GM12878 (cell line): Measurements from ENCODE around the gene APLP2.

Source experiments
- CTCF ChIP-seq, 3 experiments: IDR thresholded peaks in 2 of 3; conservative IDR thresholded peaks in 1 of 3; 2 replicates each; pipeline ENCODE4 v1.5.1; 2011; ENCODE audit warnings: low read depth in 3 of 3, low read length in 3 of 3, mild to moderate bottlenecking in 3 of 3, control low read depth in 2 of 3, moderate library complexity in 2 of 3, inconsistent platforms in 1 of 3, mixed read lengths in 1 of 3; ENCODE audit not compliant: control insufficient read depth in 2 of 3, insufficient read depth in 1 of 3; ENCODE audit errors: extremely low read depth in 1 of 3
- POLR2A ChIP-seq: IDR thresholded peaks from 2 replicates; pipeline ENCODE4 v1.6.1; 2011; ENCODE audit warnings: low read depth, mild to moderate bottlenecking, low read length
- TAF1 ChIP-seq: IDR thresholded peaks from 2 replicates; pipeline ENCODE4 v1.6.1; 2011; ENCODE audit warnings: mild to moderate bottlenecking, low read depth, low read length, borderline replicate concordance
- TCF12 ChIP-seq: IDR thresholded peaks from 2 replicates; pipeline ENCODE4 v1.6.1; 2011; ENCODE audit warnings: low read depth, mild to moderate bottlenecking, low read length
- TCF7 ChIP-seq: IDR thresholded peaks from 2 replicates; pipeline ENCODE4 v1.6.1; 2014; ENCODE audit warnings: antibody characterized with exemption, borderline replicate concordance

DNA sequence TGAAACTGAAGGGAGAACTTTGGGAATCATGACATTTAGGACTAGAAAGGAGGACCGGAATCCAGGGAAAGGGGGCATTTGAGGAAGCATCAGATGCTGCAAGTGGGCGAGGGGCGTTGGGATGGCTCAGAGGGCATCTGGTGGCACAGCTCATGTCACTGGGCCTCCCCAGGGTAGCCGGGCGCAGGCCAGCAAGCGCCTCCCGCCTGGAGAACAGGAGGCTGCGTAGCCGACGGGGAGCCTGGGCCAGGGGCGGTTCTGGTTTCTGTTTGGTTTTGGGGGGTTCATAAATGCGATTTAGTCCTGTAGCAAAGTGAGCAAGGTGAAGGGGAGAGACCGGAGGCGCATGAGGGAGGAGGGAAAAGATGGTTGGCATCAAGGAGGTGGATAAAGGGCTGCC lies 89.4 kb downstream of the APLP2 start:
- TF ChIP-seq CTCF (IDR thresholded peaks at IDR 0.05 in 2 of 3, conservative IDR thresholded peaks at IDR 0.05 in 1 of 3; ENCODE audit: control insufficient read depth in 2 of 3, extremely low read depth in 1 of 3, insufficient read depth in 1 of 3, low read depth in 3 of 3, low read length in 3 of 3) (no peak), TAF1 (no peak), TCF12 (no peak), TCF7 (no peak), POLR2A (no peak)
